GM18511 (cell line): ENCODE results near the gene CLDN5.

Experiments used
- ATAC-seq: cut with Tn5 transposase; IDR thresholded peaks from one replicate; pipeline ENCODE4 v1.9.1; 2021; ENCODE audit warnings: mild to moderate bottlenecking, moderate library complexity; ENCODE audit not compliant: unreplicated experiment

Gene CLDN5

GRCh38 chr22:19488285-19488684, 35.9 kb downstream of the CLDN5 start:
- ATAC-seq: no peak

- no peak for ATAC-seq
These were observed 40.5 kb downstream of the CLDN5 start for GRCh38 chr22:19483481-19484244.

GRCh38 chr22:19482297-19482696, 41.9 kb downstream of the CLDN5 start:
- ATAC-seq: no peak

- no peak for ATAC-seq
These were observed 43.4 kb downstream of the CLDN5 start for GRCh38 chr22:19480789-19481188.

GRCh38 chr22:19480173-19480568, 44.0 kb downstream of the CLDN5 start:
- ATAC-seq: no peak

- peak; percentile 89 for ATAC-seq
These were observed 44.6 kb downstream of the CLDN5 start, which contains the start of gene CDC45 for GRCh38 chr22:19479355-19480172. Gene CDC45 (plus strand): TSS chr22:19479920. CDS start chr22:19479969, 49 bp downstream.

- ATAC-seq: peak; percentile 56
These were observed 45.3 kb downstream of the CLDN5 start, which contains the start of gene UFD1 for GRCh38 chr22:19478901-19479354. Gene UFD1 (minus strand): TSS chr22:19479193. CDS start chr22:19479085, 108 bp downstream.

GRCh38 chr22:19478045-19478900, 45.9 kb downstream of the CLDN5 start:
- no peak for ATAC-seq

GRCh38 chr22:19477321-19478044, 46.7 kb downstream of the CLDN5 start:
- no peak for ATAC-seq

- ATAC-seq: no peak
These were observed 48.2 kb downstream of the CLDN5 start for GRCh38 chr22:19476023-19476422.

- ATAC-seq: no peak
These were observed 50.6 kb downstream of the CLDN5 start for GRCh38 chr22:19473578-19473977.
